Esophagus squamous epithelium (tissue), 4 donors: ENCODE data around the gene PRKCI.

Experiments
- CTCF ChIP-seq, 6 experiments: fragments of 450-650 bp in 4 of 6; fragments of 200-600 bp in 2 of 6; sonication (generic) in 2 of 6; IDR thresholded peaks; one replicate each; pipeline ENCODE4 v1.5.1; 2016 to 2019; ENCODE audit warnings: antibody characterized with exemption in 6 of 6, mild to moderate bottlenecking in 4 of 6, moderate library complexity in 4 of 6
- POLR2A ChIP-seq, 4 donors: fragments of 450-650 bp; IDR thresholded peaks; one replicate each; pipeline ENCODE4 v1.6.1; 2017; ENCODE audit warnings: antibody characterized with exemption in 4 of 4, mild to moderate bottlenecking in 4 of 4, moderate library complexity in 3 of 4

GRCh38 chr3:170240142-170240541, 17.9 kb downstream of the PRKCI start:
- TF ChIP-seq POLR2A (IDR thresholded peaks at IDR 0.05) (no peak), CTCF (IDR thresholded peaks at IDR 0.05) (no peak)
